Vagina (tissue), 2 donors: ENCODE measurements around the gene AP2B1.

ENCODE experiments used
- CTCF ChIP-seq, 3 experiments: fragments of 450-650 bp in 2 of 3; fragments of 200-600 bp in 1 of 3; sonication (generic) in 1 of 3; IDR thresholded peaks; one replicate each; pipeline ENCODE4 v1.5.1; 2017 to 2019; ENCODE audit warnings: antibody characterized with exemption in 3 of 3, mild to moderate bottlenecking in 2 of 3, moderate library complexity in 2 of 3
- POLR2A ChIP-seq, 2 donors: fragments of 450-650 bp; IDR thresholded peaks; one replicate each; pipeline ENCODE4 v1.6.1; 2017; ENCODE audit warnings: antibody characterized with exemption in 2 of 2, mild to moderate bottlenecking in 2 of 2, moderate library complexity in 2 of 2
- POLR2AphosphoS5 ChIP-seq, 2 donors: sonication (generic); formaldehyde crosslinking; IDR thresholded peaks; one replicate each; pipeline ENCODE4 v1.9.0; 2017; ENCODE audit warnings: antibody characterized with exemption in 2 of 2, mild to moderate bottlenecking in 2 of 2, low read depth in 1 of 2; ENCODE audit not compliant: insufficient read depth in 1 of 2

DNA sequence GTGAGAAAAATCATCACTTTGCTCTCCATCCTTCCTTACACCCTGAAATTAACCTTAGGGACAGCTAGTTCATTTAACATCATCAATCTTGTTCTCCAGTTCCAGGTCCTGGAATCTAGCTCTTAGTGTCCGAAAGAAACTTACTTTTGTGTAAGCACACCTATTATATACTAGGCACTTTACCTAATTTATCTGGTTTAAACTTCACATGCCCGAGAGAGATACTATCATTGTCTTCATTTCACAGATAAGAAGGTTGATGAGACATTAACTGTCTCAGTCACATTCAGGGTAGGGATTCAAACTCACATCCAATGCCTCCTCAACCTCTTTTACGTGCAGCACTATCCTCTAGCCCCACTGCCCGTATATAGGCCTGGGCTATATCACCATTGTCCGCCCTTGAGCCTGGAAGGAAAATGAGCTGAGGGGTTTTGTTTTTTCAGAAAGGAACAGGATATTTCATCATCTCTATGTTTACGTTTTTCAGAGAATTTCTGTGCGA is 501 bp upstream of the AP2B1 start:
- TF ChIP-seq POLR2AphosphoS5 (IDR thresholded peaks at IDR 0.05; ENCODE audit: insufficient read depth in 1 of 2, low read depth in 1 of 2) = no peak
- TF ChIP-seq CTCF (IDR thresholded peaks at IDR 0.05) = no peak
- TF ChIP-seq POLR2A (IDR thresholded peaks at IDR 0.05) = no peak
